ENCODE results near the gene RAB9A. TPM values are rescaled to one million over a fixed set of nuclear protein-coding genes. Genes with fewer than 3 reads are reported as not detected.
A peak's percentile ranks its signal among the peaks of the same experiment; 100 is the strongest.

RAB9A gene
- total and polyA plus RNA-seq, 10 of the 15 experiments (the other 5 are each of a cell fraction or from before 2014, with no cell fraction given), result 42.1 to 142 (median 49.9) TPM

- POLR2A ChIA-PET, result no interaction called here
- ATAC-seq, result peak; percentile 77
- no peak for TF ChIP-seq NFIC (IDR thresholded peaks at IDR 0.05; ENCODE audit: low read depth, low read length)
- TF ChIP-seq MLLT1 (IDR thresholded peaks at IDR 0.05), result no peak
- TF ChIP-seq BRCA1 (IDR thresholded peaks at IDR 0.05; ENCODE audit: low read depth, low read length), result no peak
- TF ChIP-seq HDAC2 (IDR thresholded peaks at IDR 0.05), result no peak
- TF ChIP-seq NFYB (IDR thresholded peaks at IDR 0.05; ENCODE audit: insufficient read depth, low read depth, low read length), result no peak
- TF ChIP-seq, protein P1, sequence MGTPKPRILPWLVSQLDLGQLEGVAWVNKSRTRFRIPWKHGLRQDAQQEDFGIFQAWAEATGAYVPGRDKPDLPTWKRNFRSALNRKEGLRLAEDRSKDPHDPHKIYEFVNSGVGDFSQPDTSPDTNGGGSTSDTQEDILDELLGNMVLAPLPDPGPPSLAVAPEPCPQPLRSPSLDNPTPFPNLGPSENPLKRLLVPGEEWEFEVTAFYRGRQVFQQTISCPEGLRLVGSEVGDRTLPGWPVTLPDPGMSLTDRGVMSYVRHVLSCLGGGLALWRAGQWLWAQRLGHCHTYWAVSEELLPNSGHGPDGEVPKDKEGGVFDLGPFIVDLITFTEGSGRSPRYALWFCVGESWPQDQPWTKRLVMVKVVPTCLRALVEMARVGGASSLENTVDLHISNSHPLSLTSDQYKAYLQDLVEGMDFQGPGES (IDR thresholded peaks at IDR 0.05), result no peak
- TF ChIP-seq SMARCA5 (IDR thresholded peaks at IDR 0.05), result no peak
- TF ChIP-seq STAT1 (conservative IDR thresholded peaks at IDR 0.05), result no peak
- TF ChIP-seq ZNF217 (IDR thresholded peaks at IDR 0.05), result no peak
- TF ChIP-seq FOXM1 (IDR thresholded peaks at IDR 0.05; ENCODE audit: low read depth, low read length), result 0 out of 2 replicates have a peak, but pooled peaks have one; percentile 21
- no peak for TF ChIP-seq CBX5 (IDR thresholded peaks at IDR 0.05; ENCODE audit: low read depth)
- no peak for TF ChIP-seq SPI1 (IDR thresholded peaks at IDR 0.05; ENCODE audit: borderline replicate concordance, insufficient read depth, low read depth, low read length)
- TF ChIP-seq ELK1 (IDR thresholded peaks at IDR 0.05; ENCODE audit: low read depth, low read length), result no peak
- TF ChIP-seq RAD21 (IDR thresholded peaks at IDR 0.05; ENCODE audit: insufficient read depth, low read depth, low read length), result peak; percentile 72
- TF ChIP-seq CREM (IDR thresholded peaks at IDR 0.05; ENCODE audit: low read depth), result no peak
- no peak for TF ChIP-seq PML (IDR thresholded peaks at IDR 0.05; ENCODE audit: low read length)
- no peak for TF ChIP-seq ZNF384 (IDR thresholded peaks at IDR 0.05; ENCODE audit: borderline replicate concordance, low read depth, low read length)
- TF ChIP-seq JUNB (IDR thresholded peaks at IDR 0.05), result no peak
- TF ChIP-seq EZH2 (IDR thresholded peaks at IDR 0.05; ENCODE audit: borderline replicate concordance, control insufficient read depth, low read depth, low read length), result no peak
- no peak for TF ChIP-seq HDGF (IDR thresholded peaks at IDR 0.05)
- no peak for TF ChIP-seq SREBF2 (IDR thresholded peaks at IDR 0.05; ENCODE audit: low read length)
- TF ChIP-seq ZBED1 (IDR thresholded peaks at IDR 0.05; ENCODE audit: borderline replicate concordance), result no peak
- no peak for TF ChIP-seq MAX (IDR thresholded peaks at IDR 0.05; ENCODE audit: low read depth, low read length)
- TF ChIP-seq IRF4 (IDR thresholded peaks at IDR 0.05; ENCODE audit: low read depth, low read length), result no peak
- TF ChIP-seq MXI1 (IDR thresholded peaks at IDR 0.05; ENCODE audit: low read depth, low read length), result no peak
Observed at GRCh38 chrX:13750204-13750603, 61.3 kb downstream of the RAB9A start.

More at GRCh38 chrX:13750204-13750603, 61.3 kb downstream of the RAB9A start:
- Histone ChIP-seq H2AFZ (ENCODE audit: control insufficient read depth, low read depth, low read length) (no peak overlapping the region), H3K27me3 (replicated peaks in 1 of 2; ENCODE audit: control insufficient read depth in 2 of 2, insufficient read depth in 2 of 2, low read length in 1 of 2) (no peaks in the 10 kb centered on the region), H3K9me3 (replicated peaks; ENCODE audit: control insufficient read depth, insufficient read depth, low read length) (no peaks in the 10 kb centered on the region), H3K4me1 (ENCODE audit: control insufficient read depth, insufficient read depth, low read length) (peaks cover 36% of the 10 kb centered on the region), H4K20me1 (ENCODE audit: control insufficient read depth, insufficient read depth) (no peaks in the 10 kb centered on the region), H3K4me3 (no peak overlapping the region), H3K79me2 (ENCODE audit: control insufficient read depth, insufficient read depth, low read length) (no peaks in the 10 kb centered on the region; the same call in 1 of the 2 replicates), H3K4me2 (ENCODE audit: control insufficient read depth, insufficient read depth) (peak overlapping the region; percentile 59; the same call in 1 of the 2 replicates), H3K36me3 (ENCODE audit: control insufficient read depth in 2 of 2, insufficient read depth in 2 of 2, low read length in 1 of 2) (peaks cover 0 to 19% of the 10 kb centered on the region in 2 experiments; a peak in 3 of 4 replicates), H3K9ac (ENCODE audit: control insufficient read depth, insufficient read depth, low read length) (peak overlapping the region; percentile 30; the same call in 1 of the 2 replicates), H3K27ac (ENCODE audit: control insufficient read depth, insufficient read depth) (peak overlapping the region; percentile 57; the same call in 1 of the 2 replicates)
- SMC1A ChIA-PET (ENCODE audit: uncharacterized antibody, unreplicated experiment), result interaction anchor here (0.8 to 14.7 kb wide), 21 partner anchors 9 to 282 kb away, joined by 3 to 198 read pairs (median 6); partner anchors contain the start of genes GEMIN8, OFD1 and TRAPPC2
- CTCF ChIA-PET, result interaction anchor here (0.5 to 11.5 kb wide), 23 partner anchors 9 to 749 kb away, joined by 3 to 113 read pairs (median 5); partner anchors contain the start of genes GEMIN8, OFD1, TCEANC and TRAPPC2
- intact Hi-C loops (cut with micrococcal nuclease; ENCODE audit: unreplicated experiment) (loop anchor here (1.0 to 5.0 kb wide), 5 partner anchors 55 to 663 kb away; no protein-coding TSS in a partner anchor), in situ Hi-C loops (cut with MboI) (no loop called here)
- RAD21 ChIA-PET (ENCODE audit: unreplicated experiment), result interaction anchor here (1.1 to 15.7 kb wide), 13 partner anchors 9 to 282 kb away, joined by 3 to 175 read pairs (median 10); partner anchors contain the start of genes OFD1 and TRAPPC2
- FAIRE-seq (peak; percentile 78), DNase-seq (ENCODE audit: low read depth, low spot score) (no peak)
- no TSS peak for BruUV-seq (replicated peaks)
